ENCODE results near the gene LRATD1. TPM values are rescaled to one million over a fixed set of nuclear protein-coding genes. Genes with fewer than 3 reads are reported as not detected.
"Not testable (repeated sequence)": the region's sequence is repeated elsewhere in the genome, so short reads cannot be mapped to it uniquely, and the experiment has no call there.

Gene LRATD1
- total RNA-seq, 1 donor from 2014 or later: not detected

DNA sequence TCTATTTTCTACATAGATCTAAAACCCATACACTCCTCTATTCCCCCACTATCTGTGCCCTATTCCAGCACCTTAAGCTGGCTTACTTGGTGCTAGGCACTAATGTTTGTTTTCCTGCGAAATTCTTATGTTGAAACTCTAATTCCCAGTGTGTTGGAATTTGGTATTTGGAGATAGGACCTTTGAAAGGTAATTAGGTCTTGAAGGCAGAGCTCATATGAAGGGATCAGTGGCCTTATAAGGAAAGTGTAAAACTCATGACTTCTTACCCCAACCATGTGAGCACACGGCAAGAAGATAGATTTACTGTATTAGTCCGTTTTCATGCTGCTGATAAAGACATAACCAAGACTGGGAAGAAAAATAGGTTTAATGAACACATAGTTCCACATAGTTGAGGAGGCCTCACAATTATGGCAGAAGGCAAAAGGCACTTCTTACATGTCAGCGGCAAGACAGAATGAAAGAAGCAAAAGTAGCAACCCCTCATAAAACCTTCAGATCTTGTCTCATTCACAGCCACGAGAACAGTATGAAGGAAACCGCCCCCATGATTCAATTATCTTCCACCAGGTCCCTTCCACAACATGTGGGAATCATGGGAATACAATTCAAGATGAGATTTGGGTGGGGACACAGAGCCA lies 10.5 kb upstream of the LRATD1 start:
- Mint-ChIP-seq H3K4me1 (ENCODE audit: unreplicated experiment) (no peaks in the 10 kb centered on the region), H3K27me3 (ENCODE audit: unreplicated experiment) (no peaks in the 10 kb centered on the region), H3K36me3 (ENCODE audit: unreplicated experiment) (no peaks in the 10 kb centered on the region), H3K27ac (ENCODE audit: unreplicated experiment) (no peak overlapping the region), H3K9me3 (ENCODE audit: unreplicated experiment) (no peaks in the 10 kb centered on the region), H3K4me3 (ENCODE audit: unreplicated experiment) (no peak overlapping the region)
- TF ChIP-seq, protein P1, sequence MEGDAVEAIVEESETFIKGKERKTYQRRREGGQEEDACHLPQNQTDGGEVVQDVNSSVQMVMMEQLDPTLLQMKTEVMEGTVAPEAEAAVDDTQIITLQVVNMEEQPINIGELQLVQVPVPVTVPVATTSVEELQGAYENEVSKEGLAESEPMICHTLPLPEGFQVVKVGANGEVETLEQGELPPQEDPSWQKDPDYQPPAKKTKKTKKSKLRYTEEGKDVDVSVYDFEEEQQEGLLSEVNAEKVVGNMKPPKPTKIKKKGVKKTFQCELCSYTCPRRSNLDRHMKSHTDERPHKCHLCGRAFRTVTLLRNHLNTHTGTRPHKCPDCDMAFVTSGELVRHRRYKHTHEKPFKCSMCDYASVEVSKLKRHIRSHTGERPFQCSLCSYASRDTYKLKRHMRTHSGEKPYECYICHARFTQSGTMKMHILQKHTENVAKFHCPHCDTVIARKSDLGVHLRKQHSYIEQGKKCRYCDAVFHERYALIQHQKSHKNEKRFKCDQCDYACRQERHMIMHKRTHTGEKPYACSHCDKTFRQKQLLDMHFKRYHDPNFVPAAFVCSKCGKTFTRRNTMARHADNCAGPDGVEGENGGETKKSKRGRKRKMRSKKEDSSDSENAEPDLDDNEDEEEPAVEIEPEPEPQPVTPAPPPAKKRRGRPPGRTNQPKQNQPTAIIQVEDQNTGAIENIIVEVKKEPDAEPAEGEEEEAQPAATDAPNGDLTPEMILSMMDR (IDR thresholded peaks at IDR 0.05): no peak
- DNase-seq (ENCODE audit: extremely low spot score, unreplicated experiment): no peak

DNA sequence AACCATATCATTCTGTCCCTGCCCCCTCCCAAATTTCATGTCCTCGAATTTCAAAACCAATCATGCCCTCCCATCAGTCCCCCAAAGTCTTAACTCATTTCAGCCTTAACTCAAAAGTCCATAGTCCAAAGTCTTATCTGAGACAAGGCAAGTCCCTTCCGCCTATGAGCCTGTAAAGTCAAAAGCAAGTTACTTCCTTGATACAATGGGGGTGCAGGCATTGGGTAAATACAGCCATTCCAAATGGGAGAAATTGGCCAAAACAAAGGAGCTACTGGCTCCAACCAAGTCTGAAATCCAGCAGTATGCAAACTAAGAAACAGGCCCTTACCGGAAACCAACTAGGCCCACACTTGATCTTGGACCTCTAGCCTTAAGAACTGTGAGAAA lies 10.0 kb upstream of the LRATD1 start:
- H3K9me3 Mint-ChIP-seq (ENCODE audit: unreplicated experiment); H3K36me3 Mint-ChIP-seq (ENCODE audit: unreplicated experiment); DNase-seq (ENCODE audit: extremely low spot score, unreplicated experiment); H3K27me3 Mint-ChIP-seq (ENCODE audit: unreplicated experiment); H3K4me1 Mint-ChIP-seq (ENCODE audit: unreplicated experiment); H3K27ac Mint-ChIP-seq (ENCODE audit: unreplicated experiment); H3K4me3 Mint-ChIP-seq (ENCODE audit: unreplicated experiment): not testable (repeated sequence)

DNA sequence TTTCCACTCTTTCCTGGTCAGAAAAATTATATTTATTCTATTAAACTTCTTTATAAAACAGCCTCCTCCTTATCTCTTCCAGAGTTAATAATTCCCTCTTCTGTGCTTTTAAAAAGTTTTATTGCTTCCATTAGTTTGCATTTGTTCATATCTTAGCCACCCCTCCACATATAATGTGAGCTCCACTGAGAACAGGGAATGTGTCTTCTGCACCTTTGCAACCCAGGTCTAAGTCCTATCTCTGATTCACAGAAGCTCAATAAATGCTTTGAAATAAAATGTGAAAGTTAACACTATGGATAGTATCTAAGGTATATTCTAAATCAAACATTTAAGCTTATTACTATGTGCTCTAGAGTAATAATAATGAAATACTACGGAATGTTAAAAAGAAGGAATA lies 9.3 kb upstream of the LRATD1 start:
- no peak overlapping the region for H3K4me3 Mint-ChIP-seq (ENCODE audit: unreplicated experiment)
- DNase-seq (ENCODE audit: extremely low spot score, unreplicated experiment): no peak
- H3K9me3 Mint-ChIP-seq (ENCODE audit: unreplicated experiment): no peaks in the 10 kb centered on the region
- no peaks in the 10 kb centered on the region for H3K27me3 Mint-ChIP-seq (ENCODE audit: unreplicated experiment)
- TF ChIP-seq, protein P1 (IDR thresholded peaks at IDR 0.05): no peak
- no peak overlapping the region for H3K27ac Mint-ChIP-seq (ENCODE audit: unreplicated experiment)
- H3K36me3 Mint-ChIP-seq (ENCODE audit: unreplicated experiment): no peaks in the 10 kb centered on the region
- no peaks in the 10 kb centered on the region for H3K4me1 Mint-ChIP-seq (ENCODE audit: unreplicated experiment)

DNA sequence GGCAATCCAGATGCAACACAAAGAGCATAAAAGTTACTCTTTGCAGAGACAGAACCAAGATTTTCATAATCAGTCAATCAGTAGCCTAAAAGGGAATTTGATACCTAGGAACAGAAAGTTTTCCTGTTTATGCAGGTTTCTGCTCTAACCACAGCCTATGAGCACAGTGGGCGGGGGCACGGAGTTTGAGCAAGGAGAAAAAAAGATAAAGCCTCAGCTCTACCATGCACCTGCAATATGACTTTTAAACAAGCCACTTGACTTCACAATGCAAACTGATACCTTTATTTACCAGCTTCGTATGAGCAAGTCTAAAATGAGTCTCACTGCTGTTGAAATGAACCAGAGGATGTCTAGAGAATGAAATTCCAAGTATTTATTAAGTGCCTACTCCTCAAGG lies 5.6 kb upstream of the LRATD1 start:
- Mint-ChIP-seq H3K4me1 (ENCODE audit: unreplicated experiment) (peaks cover 1% of the 10 kb centered on the region), H3K36me3 (ENCODE audit: unreplicated experiment) (no peaks in the 10 kb centered on the region), H3K9me3 (ENCODE audit: unreplicated experiment) (no peaks in the 10 kb centered on the region), H3K27me3 (ENCODE audit: unreplicated experiment) (peaks cover 30% of the 10 kb centered on the region), H3K27ac (ENCODE audit: unreplicated experiment) (no peak overlapping the region), H3K4me3 (ENCODE audit: unreplicated experiment) (no peak overlapping the region)
- DNase-seq (ENCODE audit: extremely low spot score, unreplicated experiment): no peak
- TF ChIP-seq, protein P1 (IDR thresholded peaks at IDR 0.05): no peak

DNA sequence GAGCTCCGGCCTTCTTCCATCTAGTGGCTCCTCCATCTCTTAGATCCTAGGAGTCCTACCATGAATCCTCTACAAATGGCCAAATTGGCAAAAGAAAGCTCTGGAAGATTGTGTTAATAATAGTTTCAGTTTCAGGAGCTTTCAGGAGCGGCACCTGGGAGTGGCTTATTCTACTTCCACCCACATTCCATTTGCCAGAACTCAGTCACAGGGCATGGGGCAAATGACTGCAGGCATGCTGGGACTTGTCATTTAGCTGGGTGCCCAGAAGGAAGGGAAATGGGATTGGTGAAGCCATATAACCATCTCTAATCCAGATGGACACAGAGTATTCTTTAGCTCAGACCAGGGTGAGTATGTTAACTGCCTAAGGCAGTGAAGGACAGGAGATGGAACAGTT lies 3.6 kb upstream of the LRATD1 start:
- H3K27ac Mint-ChIP-seq (ENCODE audit: unreplicated experiment): no peak overlapping the region
- H3K4me3 Mint-ChIP-seq (ENCODE audit: unreplicated experiment): no peak overlapping the region
- peaks cover 8% of the 10 kb centered on the region for H3K4me1 Mint-ChIP-seq (ENCODE audit: unreplicated experiment)
- DNase-seq (ENCODE audit: extremely low spot score, unreplicated experiment): no peak
- H3K9me3 Mint-ChIP-seq (ENCODE audit: unreplicated experiment): no peaks in the 10 kb centered on the region
- TF ChIP-seq, protein P1 (IDR thresholded peaks at IDR 0.05): no peak
- H3K36me3 Mint-ChIP-seq (ENCODE audit: unreplicated experiment): no peaks in the 10 kb centered on the region
- peaks cover 47% of the 10 kb centered on the region for H3K27me3 Mint-ChIP-seq (ENCODE audit: unreplicated experiment)
